Activated naive CD8-positive, alpha-beta T cell (primary cell): Measurements from ENCODE around the gene SETD4.

ENCODE experiments used
- H3K27ac Mint-ChIP-seq: one replicate; pipeline ENCODE4 v1.8.0; 2021; ENCODE audit warnings: mixed read lengths
- H3K27me3 Mint-ChIP-seq: one replicate; pipeline ENCODE4 v1.8.0; 2021; ENCODE audit warnings: mixed read lengths
- H3K36me3 Mint-ChIP-seq: one replicate; pipeline ENCODE4 v1.8.0; 2021; ENCODE audit warnings: mixed read lengths
- H3K4me1 Mint-ChIP-seq: one replicate; pipeline ENCODE4 v1.8.0; 2021; ENCODE audit warnings: low read depth, mixed read lengths
- H3K4me3 Mint-ChIP-seq: one replicate; pipeline ENCODE4 v1.8.0; 2021; ENCODE audit warnings: mild to moderate bottlenecking, mixed read lengths
- H3K9me3 Mint-ChIP-seq: one replicate; pipeline ENCODE4 v1.8.0; 2021; ENCODE audit warnings: low read depth, mixed read lengths

Gene SETD4

GRCh38 chr21:36021251-36021837, 39.0 kb downstream of the SETD4 start:
- peaks cover 4% of the 10 kb centered on the region for H3K9me3 Mint-ChIP-seq
- peaks cover 8% of the 10 kb centered on the region for H3K36me3 Mint-ChIP-seq
- no peak overlapping the region for H3K27ac Mint-ChIP-seq
- no peak overlapping the region for H3K4me3 Mint-ChIP-seq
- H3K4me1 Mint-ChIP-seq, result no peaks in the 10 kb centered on the region
- peaks cover 2% of the 10 kb centered on the region for H3K27me3 Mint-ChIP-seq

GRCh38 chr21:36015045-36015444, 45.3 kb downstream of the SETD4 start:
- H3K27me3 Mint-ChIP-seq, result peaks cover 11% of the 10 kb centered on the region
- no peaks in the 10 kb centered on the region for H3K4me1 Mint-ChIP-seq
- H3K9me3 Mint-ChIP-seq, result no peaks in the 10 kb centered on the region

GRCh38 chr21:36010801-36011200, 49.5 kb downstream of the SETD4 start:
- Mint-ChIP-seq H3K36me3 (no peaks in the 10 kb centered on the region), H3K27ac (no peak overlapping the region), H3K9me3 (no peaks in the 10 kb centered on the region), H3K4me3 (no peak overlapping the region), H3K4me1 (no peaks in the 10 kb centered on the region), H3K27me3 (peaks cover 8% of the 10 kb centered on the region)

More at GRCh38 chr21:36015045-36015444, 45.3 kb downstream of the SETD4 start:
- Mint-ChIP-seq H3K4me3 (no peak overlapping the region), H3K36me3 (no peaks in the 10 kb centered on the region), H3K27ac (no peak overlapping the region)

GRCh38 chr21:36008505-36008904, 51.8 kb downstream of the SETD4 start:
- H3K4me1 Mint-ChIP-seq, result no peaks in the 10 kb centered on the region
- no peaks in the 10 kb centered on the region for H3K36me3 Mint-ChIP-seq
- no peak overlapping the region for H3K27ac Mint-ChIP-seq
- H3K9me3 Mint-ChIP-seq, result no peaks in the 10 kb centered on the region
- H3K4me3 Mint-ChIP-seq, result no peak overlapping the region
- H3K27me3 Mint-ChIP-seq, result peaks cover 5% of the 10 kb centered on the region

- Mint-ChIP-seq H3K27ac (no peak overlapping the region), H3K9me3 (no peaks in the 10 kb centered on the region), H3K4me1 (no peaks in the 10 kb centered on the region), H3K27me3 (no peaks in the 10 kb centered on the region), H3K36me3 (no peaks in the 10 kb centered on the region), H3K4me3 (no peak overlapping the region)
These were observed 54.4 kb downstream of the SETD4 start for GRCh38 chr21:36005879-36006400.

GRCh38 chr21:36005018-36005417, 55.3 kb downstream of the SETD4 start:
- Mint-ChIP-seq H3K27me3 (no peaks in the 10 kb centered on the region), H3K36me3 (no peaks in the 10 kb centered on the region), H3K27ac (no peak overlapping the region), H3K4me3 (no peak overlapping the region), H3K9me3 (no peaks in the 10 kb centered on the region), H3K4me1 (no peaks in the 10 kb centered on the region)

- Mint-ChIP-seq H3K36me3 (no peaks in the 10 kb centered on the region), H3K27me3 (peaks cover 4% of the 10 kb centered on the region), H3K9me3 (no peaks in the 10 kb centered on the region), H3K4me3 (no peak overlapping the region), H3K27ac (no peak overlapping the region), H3K4me1 (no peaks in the 10 kb centered on the region)
These were observed 55.9 kb downstream of the SETD4 start for GRCh38 chr21:36004441-36004840.

GRCh38 chr21:36003776-36004175, 56.5 kb downstream of the SETD4 start:
- Mint-ChIP-seq H3K4me1 (no peaks in the 10 kb centered on the region), H3K27ac (no peak overlapping the region), H3K27me3 (peaks cover 7% of the 10 kb centered on the region)

GRCh38 chr21:35996217-35996616, 64.1 kb downstream of the SETD4 start:
- Mint-ChIP-seq H3K27ac (no peak overlapping the region), H3K4me3 (no peak overlapping the region), H3K9me3 (no peaks in the 10 kb centered on the region), H3K36me3 (peaks cover 2% of the 10 kb centered on the region), H3K27me3 (peaks cover 28% of the 10 kb centered on the region), H3K4me1 (peaks cover 20% of the 10 kb centered on the region)

More at GRCh38 chr21:36003776-36004175, 56.5 kb downstream of the SETD4 start:
- H3K9me3 Mint-ChIP-seq, result no peaks in the 10 kb centered on the region
- no peaks in the 10 kb centered on the region for H3K36me3 Mint-ChIP-seq
- no peak overlapping the region for H3K4me3 Mint-ChIP-seq

- peaks cover 20% of the 10 kb centered on the region for H3K4me1 Mint-ChIP-seq
These were observed 64.7 kb downstream of the SETD4 start for GRCh38 chr21:35995522-35996088.

GRCh38 chr21:35994613-35995012, 65.7 kb downstream of the SETD4 start:
- Mint-ChIP-seq H3K9me3 (no peaks in the 10 kb centered on the region), H3K4me3 (no peak overlapping the region), H3K27me3 (peaks cover 26% of the 10 kb centered on the region), H3K36me3 (peaks cover 2% of the 10 kb centered on the region), H3K4me1 (peaks cover 20% of the 10 kb centered on the region), H3K27ac (no peak overlapping the region)

More at GRCh38 chr21:35995522-35996088, 64.7 kb downstream of the SETD4 start:
- H3K9me3 Mint-ChIP-seq, result no peaks in the 10 kb centered on the region
- H3K27ac Mint-ChIP-seq, result no peak overlapping the region
- no peak overlapping the region for H3K4me3 Mint-ChIP-seq
- peaks cover 28% of the 10 kb centered on the region for H3K27me3 Mint-ChIP-seq
- H3K36me3 Mint-ChIP-seq, result peaks cover 2% of the 10 kb centered on the region

GRCh38 chr21:35993875-35994490, 66.3 kb downstream of the SETD4 start:
- Mint-ChIP-seq H3K27me3 (peaks cover 21% of the 10 kb centered on the region), H3K4me1 (peaks cover 20% of the 10 kb centered on the region), H3K36me3 (peaks cover 2% of the 10 kb centered on the region), H3K4me3 (no peak overlapping the region), H3K27ac (no peak overlapping the region), H3K9me3 (no peaks in the 10 kb centered on the region)

GRCh38 chr21:35991131-35991530, 69.2 kb downstream of the SETD4 start:
- no peak overlapping the region for H3K4me3 Mint-ChIP-seq
- peaks cover 5% of the 10 kb centered on the region for H3K27me3 Mint-ChIP-seq
- no peaks in the 10 kb centered on the region for H3K9me3 Mint-ChIP-seq
- H3K36me3 Mint-ChIP-seq, result no peaks in the 10 kb centered on the region
- no peak overlapping the region for H3K27ac Mint-ChIP-seq
- peaks cover 14% of the 10 kb centered on the region for H3K4me1 Mint-ChIP-seq

- H3K36me3 Mint-ChIP-seq, result no peaks in the 10 kb centered on the region
- H3K4me1 Mint-ChIP-seq, result peaks cover 9% of the 10 kb centered on the region
- no peak overlapping the region for H3K27ac Mint-ChIP-seq
- H3K9me3 Mint-ChIP-seq, result no peaks in the 10 kb centered on the region
- H3K27me3 Mint-ChIP-seq, result peaks cover 4% of the 10 kb centered on the region
- H3K4me3 Mint-ChIP-seq, result no peak overlapping the region
These were observed 69.7 kb downstream of the SETD4 start for GRCh38 chr21:35990609-35991008.

- Mint-ChIP-seq H3K27ac (no peak overlapping the region), H3K4me1 (no peaks in the 10 kb centered on the region), H3K27me3 (peaks cover 7% of the 10 kb centered on the region), H3K36me3 (no peaks in the 10 kb centered on the region), H3K4me3 (no peak overlapping the region), H3K9me3 (no peaks in the 10 kb centered on the region)
These were observed 71.1 kb downstream of the SETD4 start for GRCh38 chr21:35989138-35989735.
